Measurements from ENCODE around the gene MYO18B. TPM values are rescaled to one million over a fixed set of nuclear protein-coding genes. Genes with fewer than 3 reads are reported as not detected.

Gene MYO18B
- total RNA-seq, 1 experiment from 2014 or later: not detected

GRCh38 chr22:26066534-26066933 is 324.5 kb downstream of the MYO18B start:
- H3K27me3 ChIP-seq (ENCODE audit: low read length): no peaks in the 10 kb centered on the region
- H3K27ac ChIP-seq (ENCODE audit: low read length): no peak overlapping the region
- no peaks in the 10 kb centered on the region for H3K9me2 ChIP-seq (replicated peaks; ENCODE audit: low read length)
- no peaks in the 10 kb centered on the region for H3K36me3 ChIP-seq (ENCODE audit: low read depth, low read length)
- no peak for TF ChIP-seq EZH2 (IDR thresholded peaks at IDR 0.05; ENCODE audit: low read length, unreplicated experiment)
- no peak for TF ChIP-seq CTCF (conservative IDR thresholded peaks at IDR 0.05; ENCODE audit: low read depth, low read length)
- no peak for TF ChIP-seq EZH2phosphoT487 (IDR thresholded peaks at IDR 0.05; ENCODE audit: borderline replicate concordance, low read length)
- H2AFZ ChIP-seq (ENCODE audit: low read length): no peak overlapping the region
- ChIA-PET CTCF (no interaction called here), POLR2A (ENCODE audit: unreplicated experiment) (no interaction called here)
- no TSS peak for BruUV-seq (replicated peaks)
- no peaks in the 10 kb centered on the region for H4K20me1 ChIP-seq (ENCODE audit: low read length)
- no peaks in the 10 kb centered on the region for H3F3A ChIP-seq (ENCODE audit: low read length, unreplicated experiment)
- no peak overlapping the region for H3K4me2 ChIP-seq (ENCODE audit: low read length)
- ATAC-seq (no peak), DNase-seq (no peak)
- intact Hi-C loops (cut with micrococcal nuclease): no loop called here
- no peaks in the 10 kb centered on the region for H3K4me1 ChIP-seq (ENCODE audit: insufficient read depth, low read length)
- no peak overlapping the region for H3K9ac ChIP-seq (ENCODE audit: low read length)
- no peak overlapping the region for H3K4me3 ChIP-seq (ENCODE audit: low read length)
- no peaks in the 10 kb centered on the region for H3K9me3 ChIP-seq (ENCODE audit: low read length)
- no peaks in the 10 kb centered on the region for H3K79me2 ChIP-seq (ENCODE audit: low read length)

- H3K9me2 ChIP-seq (replicated peaks; ENCODE audit: low read length): no peaks in the 10 kb centered on the region
- H3K9me3 ChIP-seq (ENCODE audit: low read length): no peaks in the 10 kb centered on the region
- DNase-seq: no peak
- intact Hi-C loops (cut with micrococcal nuclease): no loop called here
- H3K36me3 ChIP-seq (ENCODE audit: low read depth, low read length): no peaks in the 10 kb centered on the region
- H3K4me2 ChIP-seq (ENCODE audit: low read length): no peak overlapping the region
- no peak overlapping the region for H3K9ac ChIP-seq (ENCODE audit: low read length)
- H3K4me3 ChIP-seq (ENCODE audit: low read length): no peak overlapping the region
- no peak overlapping the region for H2AFZ ChIP-seq (ENCODE audit: low read length)
- ATAC-seq: no peak
- no peaks in the 10 kb centered on the region for H4K20me1 ChIP-seq (ENCODE audit: low read length)
- no peaks in the 10 kb centered on the region for H3F3A ChIP-seq (ENCODE audit: low read length, unreplicated experiment)
- H3K27me3 ChIP-seq (ENCODE audit: low read length): no peaks in the 10 kb centered on the region
- no peak overlapping the region for H3K27ac ChIP-seq (ENCODE audit: low read length)
- TF ChIP-seq CTCF (conservative IDR thresholded peaks at IDR 0.05; ENCODE audit: low read depth, low read length) (no peak), EZH2phosphoT487 (IDR thresholded peaks at IDR 0.05; ENCODE audit: borderline replicate concordance, low read length) (no peak), EZH2 (IDR thresholded peaks at IDR 0.05; ENCODE audit: low read length, unreplicated experiment) (no peak)
- H3K79me2 ChIP-seq (ENCODE audit: low read length): no peaks in the 10 kb centered on the region
- BruUV-seq (replicated peaks): no TSS peak
- CTCF ChIA-PET: no interaction called here
- POLR2A ChIA-PET (ENCODE audit: unreplicated experiment): no interaction called here
- no peaks in the 10 kb centered on the region for H3K4me1 ChIP-seq (ENCODE audit: insufficient read depth, low read length)
These were observed 326.6 kb downstream of the MYO18B start for GRCh38 chr22:26068571-26068970.

DNA sequence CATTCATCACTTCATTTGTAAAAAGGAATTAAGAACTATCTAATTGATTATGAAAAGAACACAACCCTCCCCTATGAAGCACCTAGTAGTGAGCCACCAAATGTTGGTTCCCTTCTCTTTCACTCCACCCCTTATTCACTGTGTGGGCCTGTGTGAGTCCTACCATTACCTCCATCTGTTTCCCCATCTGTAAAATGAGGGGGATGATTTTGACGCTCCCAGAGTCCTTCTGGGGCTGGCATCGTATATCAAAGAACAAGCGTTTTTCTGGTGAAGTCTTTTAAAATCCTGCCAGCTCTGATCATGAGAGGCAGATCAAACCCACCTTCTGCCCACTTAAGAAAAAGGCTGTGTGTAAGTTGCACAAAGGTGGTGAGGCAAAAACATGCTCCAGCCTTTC is 330.6 kb downstream of the MYO18B start:
- DNase-seq (no peak), ATAC-seq (no peak)
- BruUV-seq (replicated peaks): no TSS peak
- Histone ChIP-seq H4K20me1 (ENCODE audit: low read length) (no peaks in the 10 kb centered on the region), H3K4me1 (ENCODE audit: insufficient read depth, low read length) (no peaks in the 10 kb centered on the region), H3K9me2 (replicated peaks; ENCODE audit: low read length) (no peaks in the 10 kb centered on the region), H3F3A (ENCODE audit: low read length, unreplicated experiment) (no peaks in the 10 kb centered on the region), H3K79me2 (ENCODE audit: low read length) (no peaks in the 10 kb centered on the region), H3K4me2 (ENCODE audit: low read length) (no peak overlapping the region), H3K9ac (ENCODE audit: low read length) (no peak overlapping the region), H3K27ac (ENCODE audit: low read length) (no peak overlapping the region), H3K36me3 (ENCODE audit: low read depth, low read length) (no peaks in the 10 kb centered on the region), H3K9me3 (ENCODE audit: low read length) (no peaks in the 10 kb centered on the region), H3K4me3 (ENCODE audit: low read length) (no peak overlapping the region), H3K27me3 (ENCODE audit: low read length) (no peaks in the 10 kb centered on the region), H2AFZ (ENCODE audit: low read length) (no peak overlapping the region)
- ChIA-PET POLR2A (ENCODE audit: unreplicated experiment) (no interaction called here), CTCF (no interaction called here)
- intact Hi-C loops (cut with micrococcal nuclease): no loop called here
- no peak for TF ChIP-seq EZH2phosphoT487 (IDR thresholded peaks at IDR 0.05; ENCODE audit: borderline replicate concordance, low read length)
- TF ChIP-seq EZH2 (IDR thresholded peaks at IDR 0.05; ENCODE audit: low read length, unreplicated experiment): no peak
- TF ChIP-seq CTCF (conservative IDR thresholded peaks at IDR 0.05; ENCODE audit: low read depth, low read length): no peak

Data from PC-3 (cell line).